Colonic mucosa (tissue), 4 donors: ENCODE results near the gene GNA12. TPM values are rescaled to one million over a fixed set of nuclear protein-coding genes. Genes with fewer than 3 reads are reported as not detected.

Experiments
- DNase-seq: peaks from one replicate; pipeline ENCODE4 v3.0.0-alpha.2; 2020
- H3K27ac ChIP-seq: fragments of 200-600 bp; one replicate; pipeline ENCODE4 v1.8.0; 2021
- H3K27me3 ChIP-seq: fragments of 200-600 bp; one replicate; pipeline ENCODE4 v1.8.0; 2021
- H3K36me3 ChIP-seq: fragments of 200-600 bp; one replicate; pipeline ENCODE4 v1.8.0; 2021
- H3K4me1 ChIP-seq: fragments of 200-600 bp; one replicate; pipeline ENCODE4 v1.8.0; 2021; ENCODE audit warnings: mild to moderate bottlenecking
- H3K4me3 ChIP-seq: fragments of 200-600 bp; one replicate; pipeline ENCODE4 v1.8.0; 2021
- H3K9ac ChIP-seq, 2 donors: one replicate each; pipeline ENCODE4 v1.7.0; 2013; ENCODE audit warnings: control low read depth in 2 of 2, low read depth in 2 of 2, low read length in 2 of 2
- H3K9me3 ChIP-seq: fragments of 200-600 bp; one replicate; pipeline ENCODE4 v1.8.0; 2021
- CTCF ChIP-seq: fragments of 200-600 bp; IDR thresholded peaks from one replicate; pipeline ENCODE4 v1.8.0; 2022; ENCODE audit warnings: antibody characterized with exemption, mild to moderate bottlenecking
- intact Hi-C: fragments of 100-400 bp; cut with DNase I; formaldehyde crosslinking; loops from one replicate; pipeline ENCODE4 v1.14.1; 2022
- total RNA-seq, 2 donors: library from RNA; stranded (reverse); fragmentation: NEBNext Ultra II Directional in 1 of 2; extraction: Animal tissue kit (Norgen Biotek cat#: 25700) in 1 of 2; gene quantifications; one replicate each; pipeline ENCODE4 v1.2.1, GENCODE V29; 2021
- donor health status: healthy.
- donor health status: DM: no; HTN: no; CAD: no.
- donor health status: DM: no; HTN: no; CAD: no.

The GNA12 gene
- total RNA-seq, 2 donors from 2014 or later, result 19.7 to 24.8 TPM

GRCh38 chr7:2713370-2713769 is 130.7 kb downstream of the GNA12 start:
- H3K4me1 ChIP-seq, result peaks cover 15% of the 10 kb centered on the region

GRCh38 chr7:2711895-2712675 is 132.0 kb downstream of the GNA12 start:
- intact Hi-C loops, result no loop called here
- H3K27me3 ChIP-seq, result no peaks in the 10 kb centered on the region
- TF ChIP-seq CTCF, result no peak
- H3K36me3 ChIP-seq, result no peaks in the 10 kb centered on the region
- H3K4me1 ChIP-seq, result peaks cover 6% of the 10 kb centered on the region
- no peak for DNase-seq
- no peak overlapping the region for H3K9ac ChIP-seq
- no peak overlapping the region for H3K27ac ChIP-seq
- H3K9me3 ChIP-seq, result no peaks in the 10 kb centered on the region
- no peak overlapping the region for H3K4me3 ChIP-seq

More at GRCh38 chr7:2713370-2713769, 130.7 kb downstream of the GNA12 start:
- Histone ChIP-seq H3K4me3 (no peak overlapping the region), H3K36me3 (no peaks in the 10 kb centered on the region), H3K27me3 (no peaks in the 10 kb centered on the region), H3K9me3 (no peaks in the 10 kb centered on the region), H3K9ac (no peak overlapping the region), H3K27ac (no peak overlapping the region)
- intact Hi-C loops, result no loop called here
- TF ChIP-seq CTCF, result no peak
- DNase-seq, result no peak

GRCh38 chr7:2710901-2711551 is 133.1 kb downstream of the GNA12 start:
- H3K27ac ChIP-seq, result no peak overlapping the region
- no peaks in the 10 kb centered on the region for H3K27me3 ChIP-seq
- no peak overlapping the region for H3K9ac ChIP-seq
- no peaks in the 10 kb centered on the region for H3K9me3 ChIP-seq
- no peak overlapping the region for H3K4me3 ChIP-seq
- no peaks in the 10 kb centered on the region for H3K4me1 ChIP-seq
- no peak for DNase-seq
- no peaks in the 10 kb centered on the region for H3K36me3 ChIP-seq
- TF ChIP-seq CTCF, result no peak
- intact Hi-C loops, result no loop called here

GRCh38 chr7:2710286-2710655 is 133.8 kb downstream of the GNA12 start:
- no peaks in the 10 kb centered on the region for H3K36me3 ChIP-seq
- no peak overlapping the region for H3K4me3 ChIP-seq
- intact Hi-C loops, result no loop called here
- no peaks in the 10 kb centered on the region for H3K4me1 ChIP-seq
- H3K27ac ChIP-seq, result no peak overlapping the region
- no peak for DNase-seq
- no peaks in the 10 kb centered on the region for H3K27me3 ChIP-seq
- peak overlapping the region in 1 of 2 donors; percentile 38 for H3K9ac ChIP-seq
- H3K9me3 ChIP-seq, result no peaks in the 10 kb centered on the region
- TF ChIP-seq CTCF, result no peak

- H3K9ac ChIP-seq, result peak overlapping the region; percentile 30 to 38
- H3K27ac ChIP-seq, result no peak overlapping the region
- H3K36me3 ChIP-seq, result no peaks in the 10 kb centered on the region
- no peaks in the 10 kb centered on the region for H3K27me3 ChIP-seq
- H3K9me3 ChIP-seq, result no peaks in the 10 kb centered on the region
- TF ChIP-seq CTCF, result peak; percentile 91
- peak; percentile 76 for DNase-seq
- no peak overlapping the region for H3K4me3 ChIP-seq
- intact Hi-C loops, result no loop called here
- no peaks in the 10 kb centered on the region for H3K4me1 ChIP-seq
Measured at GRCh38 chr7:2709553-2710285, 134.4 kb downstream of the GNA12 start.
